ENCODE results near the gene XKR8.

The XKR8 gene

DNA sequence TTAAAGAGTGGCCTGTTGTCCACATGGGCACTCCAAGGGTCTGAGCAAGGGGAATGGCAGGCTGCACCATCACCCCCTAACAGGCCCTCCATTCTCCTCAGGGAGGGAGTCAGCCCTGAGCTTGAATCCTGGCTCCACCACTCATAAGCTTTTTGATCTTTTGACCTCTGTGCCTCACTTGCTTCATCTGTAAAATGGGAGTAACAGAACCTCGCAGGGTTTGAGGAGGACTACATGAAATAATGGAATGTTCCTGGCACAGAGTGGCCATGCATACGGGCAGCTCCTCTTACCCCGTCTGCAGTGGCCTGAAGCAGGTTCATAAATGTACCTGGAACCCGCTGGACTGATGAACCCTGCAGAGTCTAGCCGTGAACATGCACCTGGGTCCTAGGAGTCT is 2.1 kb upstream of the XKR8 start:
- DNase-seq: no peak

DNA sequence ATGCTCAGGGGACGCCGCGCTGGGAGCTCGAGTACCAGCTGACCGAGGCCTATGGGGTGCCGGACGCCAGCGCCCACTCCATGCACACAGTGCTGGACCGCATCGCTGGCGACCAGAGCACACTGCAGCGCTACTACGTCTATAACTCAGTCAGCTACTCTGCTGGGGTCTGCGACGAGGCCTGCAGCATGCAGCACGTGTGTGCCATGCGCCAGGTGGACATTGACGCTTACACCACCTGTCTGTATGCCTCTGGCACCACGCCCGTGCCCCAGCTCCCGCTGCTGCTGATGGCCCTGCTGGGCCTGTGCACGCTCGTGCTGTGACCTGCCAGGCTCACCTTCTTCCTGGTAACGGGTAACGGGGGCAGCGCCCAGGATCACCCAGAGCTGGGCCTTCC is 1.3 kb upstream of the XKR8 start:
- DNase-seq: no peak

DNA sequence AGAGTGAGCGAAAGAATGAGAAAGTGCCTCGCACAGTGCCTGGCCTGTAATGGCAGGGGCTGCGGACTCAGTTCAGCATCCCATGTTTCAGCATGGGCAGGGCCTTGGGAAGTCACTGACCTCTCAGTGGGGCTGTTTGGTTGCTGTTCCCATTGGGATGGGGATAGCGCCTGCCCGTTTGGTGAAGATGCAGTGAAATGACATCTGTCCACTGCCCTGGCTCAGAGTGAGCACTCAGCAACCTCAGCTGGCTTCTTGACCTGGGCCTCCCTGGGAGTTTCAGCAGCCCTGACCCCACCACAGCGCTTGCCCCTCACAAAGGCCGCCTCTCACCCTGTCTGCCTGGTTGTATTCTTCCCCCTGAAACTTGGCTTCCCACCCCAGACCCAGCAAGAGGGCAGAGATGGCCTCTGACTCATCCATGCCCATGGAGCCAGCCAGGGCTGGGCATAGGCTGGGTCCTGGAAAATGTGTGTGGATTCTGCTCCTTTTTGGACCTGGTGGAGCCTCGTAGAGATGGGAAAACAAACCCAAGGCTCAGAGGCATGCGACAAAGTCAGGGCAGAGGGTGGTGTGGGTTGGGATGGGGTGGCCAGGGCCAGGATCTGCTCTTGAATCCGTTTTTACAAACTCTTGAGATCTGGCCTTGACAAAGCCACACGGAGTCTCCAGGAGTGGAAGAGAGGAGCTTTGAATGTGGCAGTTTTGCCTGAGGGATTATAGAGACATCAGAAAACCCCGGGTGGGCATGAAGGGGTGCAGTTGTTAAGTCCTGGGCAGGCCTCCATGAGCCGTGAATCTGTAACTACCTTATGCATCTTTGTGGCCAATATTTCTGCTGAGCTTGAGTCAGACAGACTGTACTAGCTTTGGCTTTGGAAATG is 1.2 kb downstream of the XKR8 start:
- no peak for DNase-seq

DNA sequence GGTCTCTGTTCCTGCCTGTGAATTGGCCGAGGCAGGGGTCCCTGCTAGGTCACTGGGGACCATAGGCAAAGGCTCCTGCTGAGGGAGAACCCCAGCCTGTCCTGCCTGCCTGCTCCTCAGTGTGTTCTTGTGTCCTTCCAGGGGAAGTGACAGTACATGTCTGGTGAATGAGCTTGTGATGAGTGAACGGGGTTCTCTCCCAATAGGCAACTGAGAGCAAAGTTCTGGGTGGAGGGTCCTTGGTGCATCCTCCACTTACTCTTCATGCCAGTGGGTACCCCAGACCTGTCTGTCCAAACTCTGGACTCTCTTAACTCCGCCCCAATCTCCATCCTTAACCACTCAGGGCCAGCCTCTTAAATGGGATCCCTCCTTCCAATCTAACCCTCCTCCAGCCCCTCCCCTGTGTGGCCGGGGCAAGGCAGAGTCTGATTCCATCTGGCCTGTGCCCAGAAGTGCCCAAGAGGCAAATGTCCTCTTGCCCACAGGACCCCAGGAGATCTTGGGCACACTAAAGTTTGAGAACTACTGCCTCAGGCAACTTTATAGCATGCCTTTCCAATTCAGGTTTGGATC is 2.0 kb downstream of the XKR8 start:
- no peak for DNase-seq

DNA sequence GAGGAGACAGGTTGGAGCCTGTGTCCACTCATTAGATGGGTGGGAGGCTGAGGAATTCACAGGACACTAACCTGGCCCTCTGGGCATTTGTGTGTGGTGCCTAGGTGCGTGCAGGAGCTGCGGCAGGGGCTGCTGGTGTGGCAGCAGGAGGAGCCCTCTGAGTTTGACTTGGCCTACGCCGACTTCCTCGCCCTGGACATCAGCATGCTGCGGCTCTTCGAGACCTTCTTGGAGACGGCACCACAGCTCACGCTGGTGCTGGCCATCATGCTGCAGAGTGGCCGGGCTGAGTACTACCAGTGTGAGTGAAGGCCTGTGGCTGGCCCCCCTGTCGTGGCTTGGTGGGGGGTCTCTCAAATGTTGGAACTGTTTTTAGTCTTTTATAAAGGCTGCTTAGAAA is 3.6 kb downstream of the XKR8 start:
- no peak for DNase-seq

DNA sequence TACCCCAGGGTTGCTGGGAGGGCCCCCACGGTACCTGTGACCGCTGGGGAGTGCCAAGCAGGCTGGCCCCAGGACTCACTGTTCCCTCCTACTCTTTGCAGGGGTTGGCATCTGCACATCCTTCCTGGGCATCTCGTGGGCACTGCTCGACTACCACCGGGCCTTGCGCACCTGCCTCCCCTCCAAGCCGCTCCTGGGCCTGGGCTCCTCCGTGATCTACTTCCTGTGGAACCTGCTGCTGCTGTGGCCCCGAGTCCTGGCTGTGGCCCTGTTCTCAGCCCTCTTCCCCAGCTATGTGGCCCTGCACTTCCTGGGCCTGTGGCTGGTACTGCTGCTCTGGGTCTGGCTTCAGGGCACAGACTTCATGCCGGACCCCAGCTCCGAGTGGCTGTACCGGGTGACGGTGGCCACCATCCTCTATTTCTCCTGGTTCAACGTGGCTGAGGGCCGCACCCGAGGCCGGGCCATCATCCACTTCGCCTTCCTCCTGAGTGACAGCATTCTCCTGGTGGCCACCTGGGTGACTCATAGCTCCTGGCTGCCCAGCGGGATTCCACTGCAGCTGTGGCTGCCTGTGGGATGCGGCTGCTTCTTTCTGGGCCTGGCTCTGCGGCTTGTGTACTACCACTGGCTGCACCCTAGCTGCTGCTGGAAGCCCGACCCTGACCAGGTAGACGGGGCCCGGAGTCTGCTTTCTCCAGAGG is 6.8 kb downstream of the XKR8 start:
- no peak for DNase-seq

DNA sequence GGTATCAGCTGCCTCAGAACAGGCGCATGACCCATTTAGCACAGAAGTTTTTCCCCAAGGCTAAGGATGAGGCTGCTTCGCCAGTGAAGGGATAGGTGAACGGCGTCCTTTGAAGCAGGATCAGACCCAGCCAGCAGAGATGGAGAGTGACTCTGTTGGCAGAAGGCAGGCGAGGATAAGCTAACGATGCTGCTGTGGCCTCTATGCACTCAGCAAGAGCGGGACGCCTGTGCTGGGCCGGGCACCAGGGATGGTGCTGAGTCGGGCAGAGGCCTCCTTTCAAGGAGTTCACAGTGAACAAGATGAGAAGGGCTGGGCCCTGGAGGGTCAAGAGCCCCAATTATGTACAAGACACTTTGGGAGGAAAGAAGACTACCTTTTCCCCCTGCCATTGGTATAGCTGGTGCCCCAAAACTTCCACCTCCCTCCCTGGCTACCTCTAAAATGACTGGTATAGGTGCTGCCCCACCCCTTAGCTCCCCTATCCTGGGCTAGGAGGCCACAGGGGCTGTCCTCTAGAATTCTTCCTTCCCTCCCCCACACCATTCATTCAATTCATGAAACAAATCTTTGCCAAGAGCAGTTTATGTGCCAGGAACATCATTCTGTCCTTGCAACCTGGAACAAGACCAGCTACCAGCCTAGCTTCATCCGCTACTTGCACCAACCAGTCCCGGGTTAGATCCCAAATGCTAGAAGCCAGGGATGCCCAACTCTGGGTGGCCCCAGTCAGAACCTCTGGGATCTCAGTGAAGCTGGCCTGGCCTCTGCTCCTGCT is 7.5 kb downstream of the XKR8 start:
- DNase-seq: no peak

DNA sequence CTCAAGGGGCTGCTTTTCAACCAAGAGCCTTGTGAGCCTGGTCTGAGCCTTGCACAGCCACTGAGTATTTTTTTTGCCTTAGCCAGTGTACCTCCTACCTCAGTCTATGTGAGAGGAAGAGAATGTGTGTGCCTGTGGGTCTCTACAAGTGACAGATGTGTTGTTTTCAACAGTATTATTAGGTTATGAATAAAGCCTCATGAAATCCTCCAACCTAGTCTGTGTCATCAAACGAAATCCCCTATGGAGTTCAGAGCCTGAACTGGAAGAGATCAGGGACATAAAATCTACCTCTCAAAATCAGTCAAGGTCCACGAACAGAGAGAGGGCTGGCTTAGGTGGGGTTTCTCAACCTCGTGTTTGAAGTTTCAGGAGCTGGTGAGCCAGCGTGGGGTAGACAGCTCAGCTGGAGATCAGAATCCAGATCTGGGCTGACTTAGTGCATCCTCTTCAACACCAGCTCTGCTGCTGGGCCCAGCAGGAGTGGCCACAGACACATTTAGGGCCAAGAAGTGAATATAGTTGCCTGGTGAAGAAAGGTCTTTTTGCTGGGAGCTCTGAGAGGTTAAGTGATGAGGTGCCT is 8.2 kb downstream of the XKR8 start:
- no peak for DNase-seq

DNA sequence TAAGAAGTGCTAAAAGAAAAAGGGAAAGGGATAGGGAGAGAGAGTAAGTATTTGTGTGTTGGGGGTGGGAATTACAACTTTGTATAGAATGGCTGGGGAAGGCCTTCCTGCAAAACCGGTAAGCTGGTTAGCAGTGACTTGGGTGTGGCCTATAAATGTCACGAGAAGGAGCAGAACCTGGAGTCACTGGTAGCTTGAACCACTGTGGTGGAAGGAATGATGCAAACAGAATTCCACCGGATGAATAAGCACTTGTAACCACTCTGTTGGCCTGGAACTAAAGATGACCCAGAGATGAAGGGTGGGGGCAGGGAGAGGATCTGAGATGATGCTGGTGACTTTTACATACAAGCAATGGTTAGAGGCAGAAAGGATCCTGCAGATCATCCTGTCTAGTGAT is 8.9 kb downstream of the XKR8 start:
- no peak for DNase-seq

DNA sequence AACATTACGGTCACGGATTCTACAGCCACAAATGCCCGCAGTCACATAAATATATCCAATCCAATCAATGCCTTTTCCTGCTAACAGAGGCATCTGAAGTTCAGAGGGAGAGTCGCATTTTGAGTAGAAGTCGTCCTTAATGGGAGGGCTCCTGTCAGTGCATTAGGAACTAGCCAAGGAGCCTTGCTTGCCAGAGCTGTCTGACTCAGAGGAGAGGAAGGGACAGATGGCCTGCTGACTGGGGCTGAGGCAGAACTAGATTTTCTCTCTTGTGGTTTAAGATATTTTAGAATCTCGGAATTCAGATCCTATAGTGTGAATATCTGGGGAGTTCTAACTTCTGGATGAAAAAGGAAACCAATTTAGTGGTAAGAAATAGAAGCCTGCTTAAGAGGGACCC is 10.6 kb downstream of the XKR8 start:
- no peak for DNase-seq

DNA sequence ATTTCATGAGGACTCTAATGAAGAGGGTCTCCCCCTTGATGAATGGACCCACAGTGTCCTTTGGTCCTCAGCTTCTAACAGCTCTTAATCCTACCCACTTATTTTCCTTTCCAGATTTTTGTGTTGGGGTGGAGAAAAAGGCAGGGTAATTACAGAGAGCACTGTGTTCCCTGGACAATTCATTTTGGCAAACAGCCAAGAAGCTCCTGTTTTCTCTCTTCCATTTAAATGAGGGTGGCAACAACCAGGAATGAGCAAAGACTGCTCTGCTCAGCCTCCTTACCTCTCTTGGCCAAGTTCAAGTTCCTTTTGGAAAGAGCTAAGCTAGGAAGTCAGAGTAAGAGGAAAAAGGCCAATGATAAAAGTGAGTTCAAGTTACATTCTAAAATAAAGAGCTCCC is 11.9 kb downstream of the XKR8 start:
- DNase-seq: no peak

DNA sequence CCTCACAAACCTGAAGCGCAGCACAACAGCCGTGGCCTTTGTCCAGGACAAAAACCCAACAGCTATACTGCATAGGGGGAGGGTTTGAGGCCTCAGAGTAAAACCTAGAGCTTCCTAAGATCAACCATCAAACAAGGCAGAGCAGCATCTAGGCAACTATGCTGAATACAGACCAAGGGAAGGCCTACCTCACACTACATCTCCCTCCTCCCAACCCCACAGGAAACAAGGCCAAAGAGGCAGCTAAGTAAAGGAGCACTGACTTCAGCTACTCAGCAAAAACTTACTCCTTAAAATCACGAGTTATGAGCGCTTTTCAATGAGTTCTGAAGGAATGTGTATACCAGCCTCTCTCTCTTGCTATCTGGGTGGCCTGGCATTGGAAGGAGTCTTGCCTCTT is 12.4 kb downstream of the XKR8 start:
- no peak for DNase-seq

DNA sequence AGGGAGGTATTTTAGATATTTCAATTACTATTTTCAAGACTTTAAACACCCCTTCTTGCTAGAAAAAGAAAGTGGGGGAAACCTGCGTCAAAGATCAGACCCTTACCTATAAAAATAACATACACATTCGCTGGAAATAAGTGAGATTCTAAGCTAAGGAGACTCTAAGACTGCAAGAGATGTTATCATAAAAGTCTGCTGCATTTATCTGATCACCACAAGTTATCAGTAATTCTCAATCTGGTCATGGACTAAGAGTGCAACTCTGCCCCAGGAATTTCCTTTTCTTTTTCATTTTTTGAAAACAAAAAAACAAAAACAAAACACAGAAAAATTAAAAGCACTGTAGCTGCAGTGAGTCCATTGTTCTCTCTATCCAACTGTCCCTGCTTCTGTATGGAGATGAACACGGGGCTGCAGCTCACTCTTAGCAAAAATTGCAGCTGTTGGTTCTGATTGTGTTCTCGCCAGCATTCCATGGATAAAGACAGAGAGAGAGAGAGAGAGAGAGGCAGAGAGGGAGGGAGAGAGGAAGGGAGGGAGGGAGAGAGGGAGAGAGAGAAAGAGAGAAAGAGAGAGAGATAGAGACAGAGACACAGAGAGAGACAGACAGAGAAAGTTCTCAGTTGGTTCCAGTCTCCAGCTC is 14.1 kb downstream of the XKR8 start:
- DNase-seq: no peak

DNA sequence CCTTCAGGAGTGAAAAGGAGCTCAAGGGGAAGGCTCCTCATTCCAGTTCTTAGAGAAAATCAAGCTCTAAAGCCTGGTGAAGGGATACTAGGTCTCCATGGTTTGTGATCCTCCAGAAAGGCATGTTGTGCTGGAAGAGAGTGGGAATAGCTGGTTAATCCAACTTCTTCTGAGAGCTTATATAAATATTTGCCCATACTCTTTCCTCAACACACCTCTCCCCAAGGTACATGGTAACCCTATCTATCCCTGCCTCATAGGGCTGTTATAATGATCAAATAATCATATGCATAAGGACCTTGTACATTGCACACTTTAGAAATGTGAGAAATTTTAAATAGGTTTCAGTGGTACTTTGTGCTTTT is 14.6 kb downstream of the XKR8 start:
- DNase-seq: no peak

DNA sequence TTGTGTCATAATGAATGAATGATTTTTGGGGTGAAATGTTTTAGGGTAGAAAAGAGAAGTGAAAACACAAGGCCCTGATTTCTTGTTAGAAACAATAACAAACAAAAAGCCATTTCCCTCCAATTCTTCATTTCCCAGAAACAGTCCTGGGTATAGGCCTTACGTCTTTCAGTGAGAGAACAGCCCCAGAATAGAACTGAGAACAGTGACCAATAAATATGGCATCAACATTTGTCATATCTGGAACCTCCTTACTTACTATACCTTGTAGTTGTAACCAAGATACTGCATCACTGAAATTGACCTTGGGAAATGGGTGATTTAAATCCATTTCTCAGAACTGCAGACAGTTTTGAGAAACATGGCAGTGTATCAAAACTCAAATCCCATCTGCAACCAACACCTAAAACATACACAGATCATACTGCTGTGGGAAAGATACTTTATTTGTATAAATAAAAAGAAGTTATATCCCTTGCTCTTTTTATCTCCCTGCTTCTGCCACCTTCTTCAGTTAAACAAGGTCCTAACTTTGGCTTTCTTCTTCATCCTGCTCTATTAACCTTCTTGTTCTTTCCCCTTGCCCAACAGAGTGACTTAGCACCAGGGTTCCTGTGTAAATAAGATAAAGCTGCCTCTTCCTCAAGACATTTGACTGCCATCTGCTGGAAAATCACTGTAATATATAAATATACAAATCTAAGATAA is 19.5 kb downstream of the XKR8 start:
- peak; percentile 63 for DNase-seq

DNA sequence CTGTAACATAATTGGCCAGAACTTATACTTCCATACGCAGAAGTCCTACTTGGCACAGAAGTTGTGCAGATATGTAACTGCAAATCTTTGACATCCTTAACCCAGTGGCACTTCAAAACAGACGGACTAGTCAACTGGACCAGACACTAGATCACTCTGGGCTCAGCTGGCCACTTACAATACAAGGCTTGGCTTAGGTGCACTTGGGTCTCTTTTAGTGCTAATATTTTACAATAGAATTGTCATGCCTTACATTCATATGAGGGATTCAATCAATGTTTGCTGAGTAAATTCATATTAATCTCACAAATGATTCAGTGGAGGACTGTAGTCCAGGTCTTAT is 20.1 kb downstream of the XKR8 start:
- no peak for DNase-seq

DNA sequence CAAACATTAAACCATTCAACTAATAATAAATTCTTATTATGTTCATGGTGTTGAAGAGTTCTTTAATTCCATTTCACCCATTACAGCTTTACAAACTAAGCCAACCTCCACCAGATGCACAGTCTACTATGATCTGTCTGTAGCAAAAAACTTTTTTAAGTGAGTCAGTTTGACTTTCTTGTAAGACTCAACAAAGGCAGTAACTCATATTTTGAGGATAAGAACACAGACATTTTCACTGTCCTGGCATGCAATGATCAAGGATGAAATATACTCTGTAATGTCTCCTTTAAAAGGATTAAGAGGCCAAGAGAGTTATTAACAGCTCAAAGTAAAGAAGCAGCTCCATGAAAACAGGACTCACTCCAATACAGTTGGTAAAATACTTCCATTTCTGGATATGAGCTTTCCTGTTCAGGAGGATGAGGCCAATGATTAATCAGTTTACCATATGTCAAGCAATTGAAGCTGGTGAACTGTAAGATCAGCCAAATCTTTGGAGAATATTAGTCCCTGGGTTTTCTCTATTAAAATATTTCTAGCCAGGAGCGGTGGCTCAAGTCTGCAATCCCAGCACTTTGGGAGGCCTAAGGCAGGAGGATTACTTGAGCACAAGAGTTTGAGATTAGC is 20.6 kb downstream of the XKR8 start:
- DNase-seq: no peak

DNA sequence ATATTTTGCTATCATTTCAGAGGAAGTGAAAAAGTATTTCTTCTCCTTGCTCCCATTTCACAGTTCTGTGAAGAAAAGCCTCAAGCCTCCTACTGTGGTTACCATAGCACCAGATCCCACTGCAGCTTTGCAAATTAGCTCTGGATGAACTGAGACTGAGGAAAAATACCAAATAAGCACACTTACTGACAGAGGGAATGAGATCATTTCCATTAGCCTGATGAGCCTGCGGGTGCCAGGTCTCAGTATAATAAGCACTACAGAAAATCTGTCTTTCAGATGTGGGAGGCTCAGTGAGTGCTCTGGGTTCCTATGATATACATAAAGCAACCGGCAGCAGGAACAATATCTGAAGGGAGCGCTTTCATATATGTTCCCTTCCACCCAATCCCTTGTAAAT is 21.4 kb downstream of the XKR8 start:
- no peak for DNase-seq

DNA sequence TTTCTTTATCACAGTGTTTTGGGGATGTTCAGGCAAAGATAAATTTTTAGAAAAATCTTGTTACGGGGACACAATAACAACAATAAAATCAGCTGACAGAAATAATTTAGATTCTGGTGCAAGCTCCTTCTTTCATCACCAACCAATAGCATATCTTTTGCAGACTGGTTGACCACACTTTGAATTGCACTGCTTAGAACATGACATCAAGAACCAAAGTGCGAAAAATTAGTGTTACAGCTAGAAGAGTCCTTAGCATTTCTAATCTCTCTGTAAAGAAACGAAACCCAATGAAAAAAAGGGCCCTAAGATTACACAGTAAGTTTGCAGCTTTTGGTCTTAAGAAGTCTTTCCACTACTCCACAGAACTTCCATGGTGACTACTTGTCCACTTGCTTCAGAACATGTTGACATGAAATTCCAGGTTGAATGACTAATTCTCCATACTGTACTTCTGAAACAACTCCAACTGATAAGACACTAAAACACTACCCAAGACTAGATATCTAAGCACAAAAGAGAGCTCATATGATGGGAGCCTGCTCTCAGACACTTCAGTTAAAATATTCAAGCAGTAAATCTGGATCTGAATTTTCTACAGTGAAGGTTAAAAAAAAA is 31.3 kb downstream of the XKR8 start:
- no peak for DNase-seq

DNA sequence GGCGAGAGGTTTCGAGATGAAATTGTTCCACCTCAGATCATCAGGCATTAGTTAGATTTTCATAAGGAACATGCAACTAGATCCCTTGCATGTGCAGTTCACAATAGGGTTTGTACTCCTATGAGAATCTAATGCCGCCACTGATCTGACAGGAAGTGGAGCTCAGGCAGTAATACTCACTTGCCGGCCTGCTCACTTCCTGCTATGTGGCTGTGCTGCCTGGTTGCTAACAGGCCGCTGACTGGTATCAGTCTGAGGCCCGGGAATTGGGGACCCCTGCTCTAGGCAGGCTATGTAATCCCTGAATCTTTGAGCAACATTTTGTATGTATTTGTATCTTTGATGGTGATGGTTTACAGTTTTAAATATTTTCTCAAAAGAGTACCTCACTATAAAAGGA is 32.5 kb downstream of the XKR8 start:
- peak; percentile 63 for DNase-seq

DNA sequence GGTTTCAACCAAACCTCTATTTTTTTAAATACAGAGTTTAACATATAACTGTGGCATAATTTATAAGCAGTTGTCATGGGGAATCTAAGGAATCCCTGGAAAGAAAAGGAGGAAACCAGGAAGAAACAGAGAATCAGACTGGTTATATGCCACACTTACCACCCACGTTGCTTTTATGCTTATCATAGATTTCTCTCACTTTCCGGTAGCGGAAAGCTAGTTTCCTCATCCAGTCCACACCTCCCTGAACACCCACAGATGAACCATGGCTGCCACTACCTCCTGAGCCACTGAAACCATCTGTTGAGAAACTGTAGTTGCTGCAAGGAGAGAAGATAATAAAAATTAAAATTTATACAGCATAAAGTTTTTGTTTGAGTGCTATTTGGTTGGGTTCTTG is 33.5 kb downstream of the XKR8 start:
- DNase-seq: peak; percentile 41

Measured in activated CD4-positive, alpha-beta T cell treated with anti-CD3 and anti-CD28 coated beads, Interleukin-2, amount 50 U/mL, for 16 hours (primary cell).